ENCODE data around the gene PSIP1.
"Not testable (repeated sequence)": the region's sequence is repeated elsewhere in the genome, so short reads cannot be mapped to it uniquely, and the experiment has no call there.

PSIP1 gene

DNA sequence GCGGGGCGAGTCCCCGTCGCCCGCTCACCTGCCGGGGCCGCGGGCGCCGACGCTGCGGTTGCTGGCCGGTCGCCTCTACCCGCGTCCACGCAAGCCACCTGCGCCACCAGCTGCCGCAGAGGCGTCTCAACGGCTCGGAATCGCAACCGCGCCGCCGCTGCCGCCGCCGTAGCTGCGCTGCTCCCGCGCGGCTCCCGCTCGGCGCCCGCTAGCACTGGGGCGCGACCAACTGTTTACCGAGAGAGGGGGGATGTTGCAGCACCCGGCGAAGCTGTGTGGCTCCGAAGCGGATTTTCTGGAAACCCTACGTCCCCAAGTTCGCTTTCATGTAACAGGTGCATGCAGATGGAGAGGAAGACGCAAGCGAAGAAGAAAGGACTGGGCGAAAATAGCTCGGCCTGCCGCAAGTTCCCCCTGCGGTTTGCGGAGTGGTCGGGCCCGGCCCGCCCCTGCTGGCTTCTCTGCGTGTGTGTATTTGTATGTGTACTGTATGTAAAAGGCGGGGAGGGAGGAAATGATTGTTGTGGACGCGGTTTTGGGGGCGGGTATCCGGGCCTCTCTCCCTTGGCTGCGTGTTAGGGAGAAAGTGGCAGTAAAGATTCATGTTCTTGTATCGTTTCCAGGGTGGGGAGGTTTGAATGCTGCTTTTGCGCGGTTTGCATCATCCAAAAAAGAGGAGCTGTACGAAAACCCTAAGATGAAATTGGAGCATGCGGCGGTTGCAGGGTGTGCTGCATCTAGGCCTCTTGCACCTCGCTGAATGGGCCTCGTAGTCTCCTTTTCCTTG, at the start of gene PSIP1:
TSS of gene PSIP1 (minus strand) at position 182 of the 787 bp plus-strand sequence. CDS start 782 bp downstream, outside the sequence.
- peak; percentile 72 for DNase-seq

DNA sequence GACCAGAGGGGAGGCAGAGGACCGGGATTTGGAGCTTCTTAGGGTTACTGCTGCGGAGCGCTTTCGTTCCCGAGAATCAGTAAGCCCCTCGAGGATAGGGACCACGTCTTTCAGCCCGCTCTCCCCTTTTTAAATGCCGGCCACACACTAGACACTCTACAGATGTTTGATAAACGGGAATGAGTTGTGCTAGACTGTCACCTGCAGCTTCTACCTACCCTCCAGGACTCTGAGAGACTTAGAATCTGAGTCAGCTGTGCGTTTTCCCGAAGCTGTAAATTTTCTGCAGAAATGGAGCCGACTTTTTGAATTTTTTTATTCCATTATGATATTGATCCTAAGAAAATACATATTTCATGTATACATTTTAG, 42.7 kb upstream of the PSIP1 start:
- no peak for DNase-seq

DNA sequence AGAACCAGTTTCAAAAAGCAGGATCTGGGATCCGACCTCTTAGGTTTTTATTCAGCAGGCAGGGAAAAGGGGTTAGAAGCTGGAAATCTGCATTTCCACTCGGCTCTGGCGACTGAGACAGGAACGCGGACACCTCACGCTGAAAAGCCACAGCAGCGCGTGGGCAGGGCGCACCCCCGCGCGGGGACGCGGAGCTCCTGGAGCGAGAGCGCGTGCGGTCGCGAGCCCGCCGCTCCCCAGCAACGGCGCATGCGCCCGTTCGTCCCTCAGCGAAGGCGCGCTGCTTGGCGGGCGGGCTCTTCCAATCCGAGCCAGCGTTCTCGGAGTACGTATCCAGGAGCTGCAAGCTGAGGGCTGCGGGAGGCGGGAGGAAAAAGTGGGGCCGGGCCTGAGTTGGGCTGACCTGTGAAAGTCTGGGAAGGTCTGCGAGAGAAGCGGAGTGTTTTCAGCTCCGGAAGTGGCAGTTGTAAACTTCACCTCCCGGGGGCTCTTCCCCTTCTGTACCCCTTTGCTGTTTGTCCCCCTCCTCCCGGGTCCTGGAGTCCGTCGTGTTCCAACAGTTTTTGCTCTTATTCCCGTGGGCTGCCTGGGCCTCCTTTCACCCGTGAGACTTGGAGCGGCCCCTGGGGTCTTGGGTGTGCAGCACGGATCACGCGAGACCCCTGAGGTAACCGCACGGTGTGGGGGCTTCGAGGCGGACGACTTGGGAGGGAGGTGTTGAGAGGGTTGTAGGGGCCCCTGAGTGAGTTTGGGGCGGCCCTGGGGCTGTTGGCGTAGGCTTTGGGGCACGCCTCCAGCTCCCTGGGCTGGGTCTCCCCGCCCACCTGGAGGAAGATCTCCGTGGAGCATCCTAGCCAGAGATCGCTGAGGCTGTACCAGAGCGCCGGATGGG, 42.1 kb upstream of the PSIP1 start, which contains the start of gene CCDC171:
TSS of gene CCDC171 (plus strand) at position 408 of the 892 bp plus-strand sequence. CDS start 11,046 bp downstream, outside the sequence.
- peak; percentile 94 for DNase-seq

- DNase-seq = no peak
These were observed 38.8 kb upstream of the PSIP1 start for GRCh38 chr9:15549611-15550010.

- no peak for DNase-seq
These were observed 32.5 kb upstream of the PSIP1 start for GRCh38 chr9:15543047-15543813.

DNA sequence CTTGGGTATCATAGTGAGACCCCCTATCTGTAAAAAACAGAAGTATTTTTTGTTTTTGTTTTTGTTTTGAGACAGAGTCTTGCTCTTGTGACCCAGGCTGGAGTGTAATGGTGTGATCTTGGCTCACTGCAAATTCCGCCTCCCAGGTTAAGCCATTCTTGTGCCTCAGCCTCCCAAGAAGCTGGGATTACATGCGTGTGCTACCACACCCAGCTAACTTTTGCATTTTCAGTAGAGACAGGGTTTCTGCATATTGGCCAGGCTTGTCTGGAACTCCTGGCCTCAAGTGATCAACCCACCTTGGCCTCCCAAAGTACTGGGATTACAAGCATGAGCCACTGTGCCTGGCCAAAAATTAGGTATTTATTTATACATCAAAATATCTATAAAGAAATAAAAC, 31.9 kb upstream of the PSIP1 start:
- DNase-seq = no peak

GRCh38 chr9:15541872-15542271, 31.1 kb upstream of the PSIP1 start:
- no peak for DNase-seq

- DNase-seq = no peak
These were observed 20.6 kb upstream of the PSIP1 start for GRCh38 chr9:15531380-15531779.

GRCh38 chr9:15529566-15530324, 19.0 kb upstream of the PSIP1 start:
- DNase-seq = no peak

- DNase-seq = not testable (repeated sequence)
These were observed 16.3 kb upstream of the PSIP1 start for GRCh38 chr9:15527035-15527434.

- DNase-seq = no peak
These were observed 15.2 kb upstream of the PSIP1 start for GRCh38 chr9:15525958-15526357.

DNA sequence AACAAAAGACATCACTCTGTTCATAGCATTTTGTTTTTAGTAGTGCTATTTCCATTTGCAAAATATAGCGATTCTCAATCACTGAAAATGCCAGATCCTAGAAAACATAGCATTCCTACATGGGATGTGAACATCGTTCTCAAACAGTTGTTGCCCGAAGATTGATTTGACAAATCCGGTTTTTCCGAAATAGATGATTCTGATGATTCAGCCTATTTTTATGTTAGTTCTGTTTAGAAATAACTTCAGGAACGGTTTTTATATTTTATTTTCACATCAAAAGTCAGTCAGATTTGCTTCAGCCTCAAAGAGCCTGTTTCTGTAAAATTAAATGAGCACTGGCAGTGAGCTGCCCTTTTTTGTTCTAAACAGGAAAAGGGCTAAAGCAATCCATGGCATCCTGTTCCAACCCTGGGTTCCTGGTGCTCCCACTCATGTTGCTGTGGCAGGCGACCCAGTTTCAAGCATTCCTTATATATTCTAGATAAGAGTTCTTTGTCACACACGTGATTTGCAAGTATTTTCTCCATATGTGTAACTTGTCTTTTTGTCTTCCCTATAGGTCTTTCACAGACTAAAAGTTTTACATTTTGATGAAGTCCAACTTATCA, 14.2 kb upstream of the PSIP1 start:
- DNase-seq = no peak

GRCh38 chr9:15522130-15522755, 11.5 kb upstream of the PSIP1 start:
- no peak for DNase-seq

DNA sequence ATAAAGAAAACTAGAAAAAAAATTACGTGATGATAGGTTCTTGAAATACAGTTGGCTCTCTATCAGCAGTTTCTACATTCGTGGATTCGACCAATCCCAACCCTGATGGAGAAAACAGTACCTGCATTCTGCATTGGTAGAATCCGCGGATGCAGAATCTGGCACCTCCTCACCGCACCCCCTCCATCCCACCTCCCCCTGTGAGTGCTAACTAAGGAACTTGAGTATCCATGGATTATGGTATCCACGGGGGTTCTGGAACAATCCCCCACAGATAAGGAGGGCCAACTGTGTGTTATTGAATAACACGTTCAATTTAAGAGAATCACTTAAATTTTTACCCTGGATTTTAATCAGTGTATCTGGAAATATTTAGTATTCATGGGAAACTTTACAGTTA, 10.5 kb upstream of the PSIP1 start:
- no peak for DNase-seq

DNA sequence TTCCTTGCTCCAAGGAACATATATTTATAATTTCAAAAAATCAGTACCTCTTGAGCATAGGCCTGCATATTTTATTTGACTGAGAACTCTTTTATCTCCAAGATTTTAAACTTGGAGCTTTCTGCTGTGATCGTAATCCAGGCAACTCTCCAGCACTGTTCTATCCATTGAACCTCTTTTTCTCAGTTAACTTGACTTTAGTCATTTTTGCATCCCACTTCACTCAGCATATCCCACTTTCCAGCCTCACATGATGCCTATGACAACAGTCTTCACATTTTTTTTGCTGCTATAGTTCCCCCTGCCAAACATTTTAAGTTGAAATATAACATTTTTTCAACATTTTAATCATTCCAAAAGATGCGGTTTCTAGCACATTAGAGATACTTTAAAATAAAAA, 9.1 kb upstream of the PSIP1 start:
- DNase-seq = no peak

DNA sequence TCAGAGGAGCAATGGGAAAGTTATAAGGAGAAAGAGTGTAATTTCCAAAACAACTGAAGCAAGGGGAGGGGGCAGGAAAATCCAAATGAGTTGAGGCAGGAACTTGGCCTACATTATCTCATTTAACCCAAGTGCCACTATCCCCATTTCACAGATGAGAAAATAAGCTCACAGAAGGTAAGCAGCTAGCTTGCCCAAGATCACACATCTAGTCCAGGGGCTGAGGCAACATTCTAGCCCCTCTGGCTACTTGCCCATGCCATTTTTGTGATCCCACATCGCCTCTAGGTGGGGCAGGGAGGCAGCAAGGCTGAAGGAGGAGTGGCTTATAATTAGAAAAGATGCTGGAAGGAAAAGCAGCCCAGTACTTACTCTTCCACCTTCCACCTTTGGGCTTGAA, 2.6 kb upstream of the PSIP1 start:
- peak; percentile 10 for DNase-seq

GRCh38 chr9:15512889-15513288, 2.1 kb upstream of the PSIP1 start:
- DNase-seq = no peak

GRCh38 chr9:15512204-15512603, 1.4 kb upstream of the PSIP1 start:
- DNase-seq = no peak

DNA sequence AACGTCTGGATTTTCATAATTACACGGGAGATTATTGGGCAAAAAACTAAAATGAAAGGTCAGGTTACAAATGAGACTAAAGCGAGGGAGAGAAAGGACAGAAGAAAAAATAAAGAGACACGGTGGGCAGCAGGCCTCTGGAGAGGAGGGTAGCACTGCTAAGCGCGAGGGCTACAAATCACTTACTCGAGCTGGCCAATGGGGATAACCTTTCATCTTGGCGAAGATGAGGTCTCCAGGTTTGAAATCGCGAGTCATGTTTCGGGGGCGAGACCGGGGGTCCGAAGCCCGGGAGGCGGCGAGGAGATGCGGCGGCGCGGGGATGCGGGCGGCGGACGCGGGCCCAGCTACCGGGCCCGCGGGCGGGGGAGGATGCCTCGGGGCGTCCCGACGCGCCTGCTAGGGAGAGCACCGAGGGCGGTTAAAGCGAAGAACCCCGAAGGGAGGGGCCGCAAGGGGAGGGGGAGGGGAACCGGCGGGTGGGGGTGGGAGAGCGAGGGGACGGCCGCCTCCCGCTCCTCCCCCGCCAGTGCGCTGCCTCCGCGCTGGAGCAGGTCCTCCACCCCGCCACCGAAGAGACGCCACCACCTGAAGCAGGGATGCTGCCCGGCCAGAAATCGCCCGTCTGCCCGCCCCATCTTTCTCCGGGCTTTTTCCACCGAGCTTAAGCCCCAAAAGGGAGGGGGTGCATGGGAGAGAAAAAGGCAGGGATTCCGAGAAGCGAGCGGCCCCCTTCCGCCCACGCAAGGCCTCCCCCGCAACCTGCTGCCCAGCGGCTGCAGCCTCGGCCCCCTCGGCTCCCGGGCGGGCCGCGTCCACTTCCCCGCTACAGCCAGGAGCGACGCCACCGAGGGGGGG, 610 bp downstream of the PSIP1 start:
- DNase-seq = no peak

DNA sequence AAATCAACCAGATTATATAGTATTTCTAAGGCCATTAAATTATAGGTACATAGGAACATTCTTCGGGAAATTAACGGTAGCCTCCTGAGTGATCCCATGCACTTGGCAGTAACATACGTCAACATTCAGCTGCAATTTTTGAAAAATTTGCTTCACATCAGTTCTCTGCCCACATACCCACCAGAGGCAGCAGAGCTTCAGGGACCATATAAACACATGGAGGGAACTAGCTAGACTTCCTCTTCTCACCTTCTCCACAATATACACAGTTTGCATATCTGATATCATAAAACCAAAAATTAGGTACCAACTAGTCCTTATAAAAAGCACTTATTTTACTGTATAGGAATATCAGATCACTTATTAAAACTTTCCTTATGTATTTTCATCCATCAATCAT, 4.8 kb downstream of the PSIP1 start:
- no peak for DNase-seq
